Cardiac fibroblast (primary cell): ENCODE measurements around the gene CSTPP1.

Source experiments
- DNase-seq, 2 donors: peaks; one replicate each; pipeline versions ENCODE4 v3.0.0 to v3.0.0-alpha.2; 2010; ENCODE audit warnings: low read depth in 2 of 2
- H3K4me3 ChIP-seq, 2 donors: replicated peaks in 1 of 2; 1 replicate in 1 of 2; 2 replicates in 1 of 2; pipeline ENCODE4 v1.5.1; 2011; ENCODE audit warnings: low read depth in 2 of 2, low read length in 2 of 2, mild to moderate bottlenecking in 2 of 2, moderate library complexity in 1 of 2
- TF ChIP-seq, protein P1 (sequence below): IDR thresholded peaks from one replicate; pipeline ENCODE4 v1.5.1; 2011; ENCODE audit warnings: low read depth, mild to moderate bottlenecking, low read length, inconsistent platforms

Gene CSTPP1

DNA sequence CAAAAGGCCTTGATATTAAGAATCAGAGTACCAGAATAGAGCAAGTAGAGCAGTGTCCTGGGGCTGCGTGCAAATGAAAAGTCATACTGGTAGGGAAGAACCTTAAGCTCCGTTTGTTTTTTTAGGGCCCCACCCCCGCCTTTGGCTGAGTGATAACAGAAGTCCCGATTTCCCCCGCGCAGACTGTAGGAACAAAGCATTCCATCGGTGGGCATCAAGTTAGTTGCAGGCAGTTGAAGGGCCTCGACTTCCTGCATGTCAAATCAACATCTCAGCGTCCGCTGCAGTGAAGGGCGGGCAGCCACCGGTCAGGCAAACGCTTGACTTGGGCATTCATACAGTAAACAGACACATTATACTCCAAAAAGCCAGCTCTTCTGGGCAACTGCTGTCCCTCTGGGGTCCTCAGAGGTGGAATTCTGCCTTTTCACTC is 29.9 kb upstream of the CSTPP1 start:
- peak in 1 of 2 donors; percentile 42 for DNase-seq
- no peak overlapping the region for H3K4me3 ChIP-seq
- TF ChIP-seq, protein P1, sequence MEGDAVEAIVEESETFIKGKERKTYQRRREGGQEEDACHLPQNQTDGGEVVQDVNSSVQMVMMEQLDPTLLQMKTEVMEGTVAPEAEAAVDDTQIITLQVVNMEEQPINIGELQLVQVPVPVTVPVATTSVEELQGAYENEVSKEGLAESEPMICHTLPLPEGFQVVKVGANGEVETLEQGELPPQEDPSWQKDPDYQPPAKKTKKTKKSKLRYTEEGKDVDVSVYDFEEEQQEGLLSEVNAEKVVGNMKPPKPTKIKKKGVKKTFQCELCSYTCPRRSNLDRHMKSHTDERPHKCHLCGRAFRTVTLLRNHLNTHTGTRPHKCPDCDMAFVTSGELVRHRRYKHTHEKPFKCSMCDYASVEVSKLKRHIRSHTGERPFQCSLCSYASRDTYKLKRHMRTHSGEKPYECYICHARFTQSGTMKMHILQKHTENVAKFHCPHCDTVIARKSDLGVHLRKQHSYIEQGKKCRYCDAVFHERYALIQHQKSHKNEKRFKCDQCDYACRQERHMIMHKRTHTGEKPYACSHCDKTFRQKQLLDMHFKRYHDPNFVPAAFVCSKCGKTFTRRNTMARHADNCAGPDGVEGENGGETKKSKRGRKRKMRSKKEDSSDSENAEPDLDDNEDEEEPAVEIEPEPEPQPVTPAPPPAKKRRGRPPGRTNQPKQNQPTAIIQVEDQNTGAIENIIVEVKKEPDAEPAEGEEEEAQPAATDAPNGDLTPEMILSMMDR = no peak

DNA sequence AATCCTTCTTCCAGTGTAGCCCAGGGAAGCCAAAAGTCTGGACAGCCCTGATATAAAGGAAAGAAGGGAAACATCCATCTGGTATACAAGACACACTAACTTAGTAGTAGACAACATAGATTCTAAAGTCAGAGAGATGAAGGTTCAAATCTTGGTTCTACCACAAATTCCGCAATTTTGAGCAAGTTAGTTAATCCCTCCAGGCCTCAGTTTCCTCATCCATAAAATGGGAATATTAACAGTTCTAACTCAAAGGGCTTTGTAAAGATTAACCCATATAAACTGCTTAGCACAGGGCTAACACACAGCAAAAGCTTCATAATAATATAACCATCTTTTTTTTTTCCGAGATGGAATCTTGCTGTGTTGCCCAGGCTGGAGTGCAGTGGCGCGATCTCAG is 29.0 kb upstream of the CSTPP1 start:
- H3K4me3 ChIP-seq = no peak overlapping the region
- no peak for DNase-seq
- TF ChIP-seq, protein P1 = no peak

- H3K4me3 ChIP-seq = no peak overlapping the region
- DNase-seq = no peak
- TF ChIP-seq, protein P1 = no peak
Observed at GRCh38 chr11:46912526-46913150, 23.9 kb upstream of the CSTPP1 start.

DNA sequence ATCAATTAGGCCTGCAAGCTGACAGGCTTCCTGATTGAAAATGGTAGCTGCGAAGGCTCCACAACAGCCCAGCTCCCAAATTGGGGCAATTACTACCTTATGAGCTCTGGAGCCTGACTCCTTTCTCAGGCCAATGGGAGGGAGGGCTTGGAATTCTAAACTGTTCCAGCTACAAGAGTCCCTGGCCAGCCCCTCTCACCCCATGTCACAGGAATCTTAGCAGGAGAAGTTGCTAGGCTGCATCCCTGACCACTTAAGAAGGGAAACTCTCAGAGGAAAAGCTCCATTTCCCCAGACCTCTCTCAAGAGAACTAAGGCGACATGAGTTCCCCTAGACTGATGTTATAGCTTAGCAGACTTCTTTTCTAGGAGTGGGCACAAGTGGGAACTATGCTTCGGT is 23.1 kb upstream of the CSTPP1 start:
- DNase-seq = no peak
- no peak overlapping the region for H3K4me3 ChIP-seq
- TF ChIP-seq, protein P1 = no peak

DNA sequence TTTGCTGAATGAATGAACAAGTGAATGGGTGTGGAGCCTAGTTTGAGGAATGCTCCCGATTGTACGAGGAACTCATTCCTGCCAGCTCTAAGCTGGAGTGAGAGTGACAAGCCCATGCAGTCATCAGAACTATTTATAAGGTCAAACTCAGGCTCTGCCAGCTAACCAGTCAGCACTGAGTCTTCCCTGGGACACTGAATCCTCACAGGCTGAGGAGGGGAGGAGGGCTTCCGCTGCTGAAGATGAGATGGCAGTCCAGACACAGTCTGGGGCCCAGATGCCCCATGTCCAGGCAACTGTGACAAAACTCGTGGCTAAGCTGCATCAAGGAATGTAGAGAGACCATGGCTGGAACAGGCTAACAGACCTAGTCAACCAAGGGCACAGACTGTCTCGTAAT is 22.2 kb upstream of the CSTPP1 start:
- TF ChIP-seq, protein P1 = no peak
- peak; percentile 26 to 63 for DNase-seq
- no peak overlapping the region for H3K4me3 ChIP-seq

GRCh38 chr11:46914910-46915309 is 21.7 kb upstream of the CSTPP1 start:
- TF ChIP-seq, protein P1 = no peak
- H3K4me3 ChIP-seq = no peak overlapping the region
- no peak for DNase-seq
